ENCODE measurements around the gene PTPRN2. TPM values are rescaled to one million over a fixed set of nuclear protein-coding genes. Genes with fewer than 3 reads are reported as not detected.

Gene PTPRN2
- total RNA-seq, 1 donor from 2014 or later, result 1.8 TPM

- Mint-ChIP-seq H3K27me3 (no peaks in the 10 kb centered on the region), H3K27ac (no peak overlapping the region), H3K4me1 (no peaks in the 10 kb centered on the region), H3K9me3 (no peaks in the 10 kb centered on the region), H3K36me3 (ENCODE audit: low read depth) (no peaks in the 10 kb centered on the region), H3K4me3 (no peak overlapping the region)
- TF ChIP-seq, protein P1, sequence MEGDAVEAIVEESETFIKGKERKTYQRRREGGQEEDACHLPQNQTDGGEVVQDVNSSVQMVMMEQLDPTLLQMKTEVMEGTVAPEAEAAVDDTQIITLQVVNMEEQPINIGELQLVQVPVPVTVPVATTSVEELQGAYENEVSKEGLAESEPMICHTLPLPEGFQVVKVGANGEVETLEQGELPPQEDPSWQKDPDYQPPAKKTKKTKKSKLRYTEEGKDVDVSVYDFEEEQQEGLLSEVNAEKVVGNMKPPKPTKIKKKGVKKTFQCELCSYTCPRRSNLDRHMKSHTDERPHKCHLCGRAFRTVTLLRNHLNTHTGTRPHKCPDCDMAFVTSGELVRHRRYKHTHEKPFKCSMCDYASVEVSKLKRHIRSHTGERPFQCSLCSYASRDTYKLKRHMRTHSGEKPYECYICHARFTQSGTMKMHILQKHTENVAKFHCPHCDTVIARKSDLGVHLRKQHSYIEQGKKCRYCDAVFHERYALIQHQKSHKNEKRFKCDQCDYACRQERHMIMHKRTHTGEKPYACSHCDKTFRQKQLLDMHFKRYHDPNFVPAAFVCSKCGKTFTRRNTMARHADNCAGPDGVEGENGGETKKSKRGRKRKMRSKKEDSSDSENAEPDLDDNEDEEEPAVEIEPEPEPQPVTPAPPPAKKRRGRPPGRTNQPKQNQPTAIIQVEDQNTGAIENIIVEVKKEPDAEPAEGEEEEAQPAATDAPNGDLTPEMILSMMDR (IDR thresholded peaks at IDR 0.05), result no peak
- DNase-seq (no peak), ATAC-seq (ENCODE audit: low read depth) (no peak)
- ChIA-PET POLR2A (no interaction called here), CTCF (no interaction called here)
- intact Hi-C loops (cut with micrococcal nuclease), result no loop called here
Observed at GRCh38 chr7:158259141-158259540, 328.5 kb downstream of the PTPRN2 start.

DNA sequence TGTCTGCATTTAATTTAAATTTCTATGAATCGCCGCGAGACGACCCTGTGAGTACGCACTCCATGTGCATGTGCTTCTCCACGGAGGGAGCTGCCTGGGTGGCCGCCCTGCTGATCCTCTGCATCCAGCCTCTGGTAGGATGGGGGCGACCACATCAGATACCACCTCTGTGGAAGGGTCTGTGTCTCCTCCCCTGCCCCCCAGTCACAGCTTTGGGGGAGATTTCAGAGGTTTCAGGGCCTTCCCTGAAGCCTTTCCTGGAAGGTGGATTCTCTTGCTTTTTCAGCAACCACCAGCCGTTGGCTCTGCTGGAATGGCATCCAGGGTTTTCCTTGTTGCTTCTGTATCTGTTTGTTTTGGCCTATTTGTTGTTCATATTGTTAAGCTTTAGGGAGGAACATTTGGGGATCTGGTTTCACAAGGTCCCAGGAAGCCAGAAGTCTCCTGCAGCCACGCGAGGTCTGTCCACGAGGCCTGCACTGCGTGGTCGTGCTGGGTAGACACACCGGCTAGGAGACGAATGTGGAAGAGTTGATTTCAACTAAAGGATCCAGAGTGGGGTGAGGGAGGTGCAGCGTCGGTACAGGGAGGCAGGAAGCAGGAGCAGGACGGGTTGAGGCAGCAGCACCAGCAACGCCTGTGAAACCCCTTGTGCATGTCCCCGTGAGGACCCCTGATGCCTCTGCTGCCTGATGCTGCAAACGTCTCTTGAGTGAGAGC, 329.1 kb downstream of the PTPRN2 start:
- no peak overlapping the region for H3K27ac Mint-ChIP-seq
- H3K36me3 Mint-ChIP-seq (ENCODE audit: low read depth), result no peaks in the 10 kb centered on the region
- TF ChIP-seq, protein P1 (IDR thresholded peaks at IDR 0.05), result no peak
- no peaks in the 10 kb centered on the region for H3K27me3 Mint-ChIP-seq
- DNase-seq (no peak), ATAC-seq (ENCODE audit: low read depth) (no peak)
- intact Hi-C loops (cut with micrococcal nuclease), result no loop called here
- H3K4me1 Mint-ChIP-seq, result no peaks in the 10 kb centered on the region
- H3K9me3 Mint-ChIP-seq, result no peaks in the 10 kb centered on the region
- POLR2A ChIA-PET, result no interaction called here
- CTCF ChIA-PET, result no interaction called here
- H3K4me3 Mint-ChIP-seq, result no peak overlapping the region

DNA sequence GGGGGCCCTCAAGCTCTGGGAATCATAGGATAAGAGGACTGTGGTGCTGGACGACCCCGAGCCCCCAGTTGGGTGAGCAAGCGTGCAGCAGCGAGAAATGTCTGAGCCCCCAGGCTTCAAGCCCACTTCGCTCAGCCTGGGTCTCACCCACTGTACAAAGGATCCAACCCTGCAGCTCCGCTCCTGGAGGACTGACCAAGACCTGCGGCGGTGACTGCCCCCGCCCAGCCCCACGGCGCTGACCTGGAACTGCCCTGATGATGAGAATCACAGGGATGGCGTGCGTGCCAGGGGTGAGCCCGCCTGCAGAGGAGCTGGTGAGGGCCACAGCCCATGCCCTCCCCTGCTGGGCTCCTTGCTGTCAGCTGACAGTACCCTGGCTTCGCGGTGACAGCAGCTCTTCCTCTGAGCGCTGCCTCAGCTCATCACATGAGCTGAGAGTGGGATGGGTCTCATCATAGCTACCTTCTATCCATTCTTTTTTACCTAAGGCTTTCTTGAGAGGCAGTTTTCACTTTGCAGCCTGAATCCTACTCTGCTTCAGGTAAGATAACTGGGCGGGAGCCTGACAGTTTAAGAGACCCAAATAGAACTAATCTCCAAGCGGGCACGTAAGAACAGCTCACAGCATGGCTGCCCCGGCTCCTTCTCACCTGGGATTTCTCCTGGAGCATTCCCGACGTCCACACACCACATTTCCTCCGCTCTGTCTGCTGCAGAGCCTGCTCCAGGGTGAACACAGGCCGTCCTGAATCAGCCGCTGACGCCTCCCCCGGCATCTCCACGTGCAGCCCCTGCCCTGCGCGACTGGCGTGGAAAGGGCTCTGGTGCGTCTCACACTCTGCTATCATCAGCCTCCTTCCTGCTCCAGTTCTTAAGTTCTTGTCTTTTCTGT, 329.9 kb downstream of the PTPRN2 start:
- Mint-ChIP-seq H3K4me3 (no peak overlapping the region), H3K27ac (no peak overlapping the region), H3K9me3 (no peaks in the 10 kb centered on the region), H3K27me3 (no peaks in the 10 kb centered on the region), H3K36me3 (ENCODE audit: low read depth) (no peaks in the 10 kb centered on the region), H3K4me1 (no peaks in the 10 kb centered on the region)
- CTCF ChIA-PET, result no interaction called here
- intact Hi-C loops (cut with micrococcal nuclease), result no loop called here
- DNase-seq (no peak), ATAC-seq (ENCODE audit: low read depth) (no peak)
- TF ChIP-seq, protein P1 (IDR thresholded peaks at IDR 0.05), result no peak
- POLR2A ChIA-PET, result no interaction called here

DNA sequence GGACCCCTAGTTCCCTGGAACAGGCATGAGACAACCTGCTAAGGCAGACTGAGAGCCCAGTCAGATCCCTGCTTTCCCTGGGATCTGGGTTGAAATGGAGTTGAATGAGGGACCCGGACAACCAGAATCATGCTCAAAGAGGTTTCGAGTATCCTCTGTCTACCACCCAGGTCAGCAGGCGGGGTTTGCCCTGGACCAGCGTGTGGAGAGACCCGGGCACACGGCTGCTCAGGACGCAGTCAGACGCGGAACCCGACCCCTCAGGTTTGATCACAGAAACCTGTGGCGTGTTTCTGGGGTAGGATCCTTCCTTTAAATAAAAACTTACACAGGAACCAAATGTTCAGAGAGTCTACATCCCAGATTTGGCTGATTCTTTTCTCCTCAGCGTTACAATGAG, 330.6 kb downstream of the PTPRN2 start:
- no peak for ATAC-seq (ENCODE audit: low read depth)
- H3K9me3 Mint-ChIP-seq, result no peaks in the 10 kb centered on the region
- no peak overlapping the region for H3K27ac Mint-ChIP-seq
- ChIA-PET CTCF (no interaction called here), POLR2A (no interaction called here)
- no peaks in the 10 kb centered on the region for H3K4me1 Mint-ChIP-seq
- DNase-seq, result no peak
- H3K4me3 Mint-ChIP-seq, result no peak overlapping the region
- H3K27me3 Mint-ChIP-seq, result no peaks in the 10 kb centered on the region
- TF ChIP-seq, protein P1 (IDR thresholded peaks at IDR 0.05), result no peak
- intact Hi-C loops (cut with micrococcal nuclease), result no loop called here
- no peaks in the 10 kb centered on the region for H3K36me3 Mint-ChIP-seq (ENCODE audit: low read depth)

GRCh38 chr7:158256091-158256816, 331.4 kb downstream of the PTPRN2 start:
- ChIA-PET CTCF (no interaction called here), POLR2A (no interaction called here)
- intact Hi-C loops (cut with micrococcal nuclease), result no loop called here
- DNase-seq (no peak), ATAC-seq (ENCODE audit: low read depth) (no peak)
- Mint-ChIP-seq H3K27ac (no peak overlapping the region), H3K9me3 (peaks cover under 1% of the 10 kb centered on the region), H3K27me3 (no peaks in the 10 kb centered on the region), H3K4me3 (no peak overlapping the region), H3K36me3 (ENCODE audit: low read depth) (no peaks in the 10 kb centered on the region), H3K4me1 (no peaks in the 10 kb centered on the region)
- TF ChIP-seq, protein P1 (IDR thresholded peaks at IDR 0.05), result no peak
